GM23248 (cell line): Measurements from ENCODE around the gene PPP1R12B. TPM values are rescaled to one million over a fixed set of nuclear protein-coding genes. Genes with fewer than 3 reads are reported as not detected.
"Not testable (repeated sequence)": the region's sequence is repeated elsewhere in the genome, so short reads cannot be mapped to it uniquely, and the experiment has no call there.

Experiments
- DNase-seq: peaks from one replicate; pipeline ENCODE4 v3.0.0-alpha.2; 2015
- H2AFZ ChIP-seq: fragments of 200-600 bp; sonication (generic); 2 replicates; pipeline ENCODE4 v1.6.1; 2016; ENCODE audit warnings: antibody characterized with exemption
- H3F3A ChIP-seq: fragments of 200-600 bp; sonication (generic); 2 replicates; pipeline ENCODE4 v1.6.1; 2016; ENCODE audit warnings: mild to moderate bottlenecking, antibody characterized with exemption, mixed run types; ENCODE audit not compliant: insufficient read depth
- H3K27ac ChIP-seq: fragments of 200-600 bp; sonication (generic); 2 replicates; pipeline ENCODE4 v1.5.1; 2016; ENCODE audit warnings: mild to moderate bottlenecking
- H3K27me3 ChIP-seq: fragments of 200-600 bp; sonication (generic); replicated peaks from 2 replicates; pipeline ENCODE4 v1.6.1; 2016; ENCODE audit warnings: mild to moderate bottlenecking; ENCODE audit not compliant: insufficient read depth
- H3K36me3 ChIP-seq: fragments of 200-600 bp; sonication (generic); 2 replicates; pipeline ENCODE4 v1.6.1; 2016; ENCODE audit warnings: low read depth, mild to moderate bottlenecking
- H3K4me1 ChIP-seq: fragments of 200-600 bp; sonication (generic); 2 replicates; pipeline ENCODE4 v1.6.1; 2016; ENCODE audit warnings: mild to moderate bottlenecking; ENCODE audit not compliant: insufficient read depth
- H3K4me2 ChIP-seq: fragments of 200-600 bp; sonication (generic); one replicate; pipeline ENCODE4 v1.6.1; 2016; ENCODE audit warnings: mild to moderate bottlenecking; ENCODE audit not compliant: unreplicated experiment
- H3K4me3 ChIP-seq: fragments of 200-600 bp; sonication (generic); 2 replicates; pipeline ENCODE4 v1.5.1; 2016; ENCODE audit warnings: mild to moderate bottlenecking
- H3K79me2 ChIP-seq: fragments of 200-600 bp; sonication (generic); 2 replicates; pipeline ENCODE4 v1.6.1; 2016; ENCODE audit warnings: mild to moderate bottlenecking; ENCODE audit not compliant: insufficient read depth
- H3K9ac ChIP-seq: fragments of 200-600 bp; sonication (generic); 2 replicates; pipeline ENCODE4 v1.6.1; 2016; ENCODE audit warnings: mild to moderate bottlenecking
- H3K9me2 ChIP-seq: fragments of 200-600 bp; sonication (generic); 2 replicates; pipeline ENCODE4 v1.6.1; 2016; ENCODE audit warnings: mixed run types, mild to moderate bottlenecking, moderate library complexity; ENCODE audit not compliant: insufficient read depth
- H3K9me3 ChIP-seq: fragments of 200-600 bp; sonication (generic); one replicate; pipeline ENCODE4 v1.6.1; 2017; ENCODE audit warnings: low read depth
- H4K20me1 ChIP-seq: fragments of 200-600 bp; sonication (generic); 2 replicates; pipeline ENCODE4 v1.6.0; 2016; ENCODE audit not compliant: insufficient read depth
- EZH2 ChIP-seq: fragments of 200-600 bp; sonication (generic); IDR thresholded peaks from 2 replicates; pipeline ENCODE4 v1.6.1; 2018; ENCODE audit warnings: antibody characterized with exemption, mild to moderate bottlenecking; ENCODE audit not compliant: insufficient read depth, poor library complexity, severe bottlenecking
- EZH2phosphoT487 ChIP-seq: fragments of 200-600 bp; sonication (generic); IDR thresholded peaks from 2 replicates; pipeline ENCODE4 v1.6.1; 2018; ENCODE audit warnings: antibody characterized with exemption, moderate library complexity, mild to moderate bottlenecking, low read depth; ENCODE audit not compliant: insufficient read depth
- WGBS, 2 experiments: methylation state at CpG; one replicate each; pipeline ENCODE4 v1.1.6; 2015 to 2017; ENCODE audit warnings: low lambda C conversion rate in 2 of 2, low coverage in 1 of 2; ENCODE audit errors: missing lambda C conversion rate in 2 of 2; 5-methylcytosine and 5-hydroxymethylcytosine counted together
- in situ Hi-C: fragments of 300-500 bp; cut with MboI; formaldehyde crosslinking; loops from 2 replicates; pipeline ENCODE4 v1.15.0; 2020
- polyA plus RNA-seq: library from polyadenylated mRNA; unstranded; fragments of >200 nt; fragmentation: Nextera tagmentation; extraction: Ambion mirVana; gene quantifications from 2 replicates; pipeline ENCODE4 v1.2.1, GENCODE V29; 2016
- total RNA-seq: library from RNA; depleted of rRNA; stranded (reverse); fragments of >200 nt; shearing (Covaris generic); gene quantifications from 2 replicates; pipeline ENCODE4 v1.2.3, GENCODE V29; 2014

The PPP1R12B gene
- total and polyA plus RNA-seq, 2 experiments from 2014 or later, result 3.6 to 14.6 TPM

- no peak overlapping the region for H3K27ac ChIP-seq
- in situ Hi-C loops, result no loop called here
- no peaks in the 10 kb centered on the region for H3K79me2 ChIP-seq
- H3K9ac ChIP-seq, result no peak overlapping the region
- H3K36me3 ChIP-seq, result peaks cover 13% of the 10 kb centered on the region; the same call in 1 of the 2 replicates
- no peak overlapping the region for H3K4me2 ChIP-seq
- no peak for DNase-seq
- H4K20me1 ChIP-seq, result no peaks in the 10 kb centered on the region
- H3F3A ChIP-seq, result no peaks in the 10 kb centered on the region
- peaks cover 11% of the 10 kb centered on the region for H3K4me1 ChIP-seq
- H2AFZ ChIP-seq, result no peak overlapping the region
- H3K27me3 ChIP-seq, result no peaks in the 10 kb centered on the region
- H3K9me2 ChIP-seq, result no peaks in the 10 kb centered on the region
- no peak overlapping the region for H3K4me3 ChIP-seq
- no peak for TF ChIP-seq EZH2phosphoT487
- no peak for TF ChIP-seq EZH2
- H3K9me3 ChIP-seq, result no peaks in the 10 kb centered on the region
- WGBS, 2 experiments, result 91 to 93% methylated on average over 3 of the region's 3 CpGs
Observed at GRCh38 chr1:202433155-202434043, 84.9 kb downstream of the PPP1R12B start.

GRCh38 chr1:202434059-202434458 lies 85.6 kb downstream of the PPP1R12B start:
- H3K4me3 ChIP-seq, result no peak overlapping the region
- H4K20me1 ChIP-seq, result no peaks in the 10 kb centered on the region
- no peaks in the 10 kb centered on the region for H3K79me2 ChIP-seq
- DNase-seq, result no peak
- H3K27me3 ChIP-seq, result no peaks in the 10 kb centered on the region
- no peak overlapping the region for H3K9ac ChIP-seq
- peaks cover 4% of the 10 kb centered on the region for H3K4me1 ChIP-seq
- H3K9me2 ChIP-seq, result no peaks in the 10 kb centered on the region
- H3K27ac ChIP-seq, result no peak overlapping the region
- no peak for TF ChIP-seq EZH2
- TF ChIP-seq EZH2phosphoT487, result no peak
- H2AFZ ChIP-seq, result no peak overlapping the region
- no peaks in the 10 kb centered on the region for H3K9me3 ChIP-seq
- H3F3A ChIP-seq, result no peaks in the 10 kb centered on the region
- no peak overlapping the region for H3K4me2 ChIP-seq
- in situ Hi-C loops, result no loop called here
- peaks cover 13% of the 10 kb centered on the region; the same call in 1 of the 2 replicates for H3K36me3 ChIP-seq

GRCh38 chr1:202438393-202439174 lies 90.1 kb downstream of the PPP1R12B start:
- Histone ChIP-seq H3K9ac (no peak overlapping the region), H3K36me3 (peaks cover 13% of the 10 kb centered on the region; the same call in 1 of the 2 replicates), H3K9me3 (no peaks in the 10 kb centered on the region), H3K27me3 (no peaks in the 10 kb centered on the region), H3K4me3 (no peak overlapping the region), H3K4me1 (no peaks in the 10 kb centered on the region), H3K79me2 (no peaks in the 10 kb centered on the region), H3F3A (no peaks in the 10 kb centered on the region), H3K4me2 (no peak overlapping the region), H3K27ac (no peak overlapping the region), H2AFZ (no peak overlapping the region), H3K9me2 (no peaks in the 10 kb centered on the region), H4K20me1 (no peaks in the 10 kb centered on the region)
- DNase-seq, result no peak
- in situ Hi-C loops, result no loop called here
- WGBS, 2 experiments, result 95 to 97% methylated on average over 33 to 37 of the region's 37 CpGs
- no peak for TF ChIP-seq EZH2phosphoT487
- no peak for TF ChIP-seq EZH2

- WGBS, 2 experiments, result 83 to 85% methylated on average over 10 to 14 of the region's 14 CpGs
- Histone ChIP-seq H3K9me3 (no peaks in the 10 kb centered on the region), H3F3A (no peaks in the 10 kb centered on the region), H3K27me3 (no peaks in the 10 kb centered on the region), H3K9me2 (no peaks in the 10 kb centered on the region), H3K9ac (no peak overlapping the region), H3K4me2 (no peak overlapping the region), H3K4me1 (no peaks in the 10 kb centered on the region), H4K20me1 (no peaks in the 10 kb centered on the region), H3K79me2 (no peaks in the 10 kb centered on the region), H2AFZ (no peak overlapping the region), H3K27ac (no peak overlapping the region), H3K4me3 (no peak overlapping the region), H3K36me3 (peaks cover 13% of the 10 kb centered on the region; the same call in 1 of the 2 replicates)
- TF ChIP-seq EZH2phosphoT487, result no peak
- no peak for TF ChIP-seq EZH2
- no peak for DNase-seq
- in situ Hi-C loops, result no loop called here
Observed at GRCh38 chr1:202439308-202439707, 90.8 kb downstream of the PPP1R12B start.

- DNase-seq, H3K79me2 ChIP-seq, H3K9me2 ChIP-seq, H3K9me3 ChIP-seq, H3F3A ChIP-seq, H3K27me3 ChIP-seq, H3K4me2 ChIP-seq, in situ Hi-C loops, H3K36me3 ChIP-seq, H4K20me1 ChIP-seq, H3K9ac ChIP-seq, H3K4me3 ChIP-seq, H2AFZ ChIP-seq, H3K27ac ChIP-seq, H3K4me1 ChIP-seq: not testable (repeated sequence)
- 92 to 95% methylated on average over 2 of the region's 2 CpGs for WGBS, 2 experiments
Observed at GRCh38 chr1:202448140-202448539, 99.6 kb downstream of the PPP1R12B start.

GRCh38 chr1:202451641-202452040 lies 103.1 kb downstream of the PPP1R12B start:
- H3K9me3 ChIP-seq, H3K27ac ChIP-seq, H3K36me3 ChIP-seq, H3K79me2 ChIP-seq, H3F3A ChIP-seq, H2AFZ ChIP-seq, H4K20me1 ChIP-seq, DNase-seq, H3K4me1 ChIP-seq, H3K4me3 ChIP-seq, H3K4me2 ChIP-seq, H3K27me3 ChIP-seq, in situ Hi-C loops, H3K9ac ChIP-seq, H3K9me2 ChIP-seq: not testable (repeated sequence)
- WGBS, 2 experiments, result 98 to 100% methylated on average over 3 to 17 of the region's 26 CpGs
